Ammon's horn (tissue), 1 donor: ENCODE measurements around the gene PABPC1L2B.
"Not testable (repeated sequence)": the region's sequence is repeated elsewhere in the genome, so short reads cannot be mapped to it uniquely, and the experiment has no call there.

ENCODE experiments used
- DNase-seq: peaks from one replicate; pipeline ENCODE4 v3.0.0-alpha.2; 2016; ENCODE audit warnings: low spot score

The PABPC1L2B gene

GRCh38 chrX:73002733-73003132, at the start of gene PABPC1L2B:
PABPC1L2B (plus strand) TSS chrX:73002939; CDS start chrX:73003643, 704 bp downstream.
- DNase-seq, result not testable (repeated sequence)

DNA sequence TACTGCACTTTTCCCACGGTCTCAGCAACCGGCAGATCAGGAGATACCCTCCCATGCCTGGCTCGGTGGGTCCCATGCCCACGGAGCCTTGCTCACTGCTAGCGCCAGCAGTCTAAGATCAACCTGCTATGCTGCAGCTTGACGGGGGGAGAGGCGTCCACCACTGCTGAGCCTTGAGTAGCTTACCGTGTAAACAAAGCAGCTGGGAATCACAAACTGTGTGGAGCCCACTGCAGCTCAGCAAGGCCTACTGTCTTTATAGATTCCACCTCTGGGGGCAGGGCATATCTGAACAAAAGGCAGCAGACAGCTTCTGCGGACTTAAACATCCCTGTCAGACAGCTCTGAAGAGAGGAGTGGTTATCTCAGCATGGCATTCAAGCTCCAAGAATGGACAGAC, 42.8 kb upstream of the PABPC1L2B start:
- not testable (repeated sequence) for DNase-seq

GRCh38 chrX:72971859-72972258, 30.9 kb upstream of the PABPC1L2B start:
- DNase-seq, result not testable (repeated sequence)

GRCh38 chrX:72974885-72975284, 27.9 kb upstream of the PABPC1L2B start:
- not testable (repeated sequence) for DNase-seq

GRCh38 chrX:72980894-72981469, 21.8 kb upstream of the PABPC1L2B start:
- DNase-seq, result not testable (repeated sequence)

DNA sequence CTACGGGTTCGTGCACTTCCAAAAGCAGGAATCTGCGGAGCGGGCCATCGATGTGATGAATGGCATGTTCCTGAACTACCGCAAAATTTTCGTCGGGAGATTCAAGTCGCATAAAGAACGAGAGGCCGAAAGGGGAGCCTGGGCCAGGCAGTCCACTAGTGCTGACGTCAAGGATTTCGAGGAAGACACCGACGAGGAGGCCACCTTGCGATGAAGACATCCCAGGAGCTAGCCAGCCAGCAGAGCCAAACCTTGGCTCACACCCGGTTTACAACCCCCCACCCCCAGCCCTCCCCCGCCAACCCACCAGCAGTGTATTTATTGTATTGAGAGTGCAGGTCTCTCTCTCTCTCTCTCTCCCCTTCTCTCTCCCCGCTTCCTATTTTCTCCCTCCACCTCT, 1.3 kb downstream of the PABPC1L2B start:
- DNase-seq, result not testable (repeated sequence)

GRCh38 chrX:73021361-73022092, 18.8 kb downstream of the PABPC1L2B start:
- no peak for DNase-seq

DNA sequence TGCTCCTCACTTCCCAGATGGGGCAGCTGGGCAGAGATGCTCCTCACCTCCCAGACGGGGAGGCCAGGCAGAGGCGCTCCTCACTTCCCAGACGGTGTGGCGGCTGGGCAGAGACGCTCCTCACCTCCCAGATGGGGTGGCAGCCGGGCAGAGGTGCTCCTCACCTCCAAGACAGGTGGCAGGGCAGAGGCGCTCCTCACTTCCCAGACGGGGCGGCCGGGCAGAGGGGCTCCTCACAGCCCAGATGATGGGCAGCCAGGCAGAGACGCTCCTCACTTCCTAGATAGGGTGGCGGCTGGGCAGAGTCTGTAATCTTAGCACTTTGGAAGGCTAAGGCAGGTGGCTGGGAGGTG, 19.3 kb downstream of the PABPC1L2B start:
- DNase-seq, result not testable (repeated sequence)

GRCh38 chrX:73028876-73029275, 26.1 kb downstream of the PABPC1L2B start:
- DNase-seq, result no peak
